Astrocyte (in vitro differentiated cells and primary cell): ENCODE results near the gene AANAT.

Source experiments
- EZH2 ChIP-seq: IDR thresholded peaks from 2 replicates; pipeline ENCODE4 v1.6.1; 2012; ENCODE audit warnings: mild to moderate bottlenecking, low read length, inconsistent platforms; ENCODE audit not compliant: insufficient read depth
- TF ChIP-seq, protein P1 (sequence below): IDR thresholded peaks from 2 replicates; pipeline ENCODE4 v1.5.1; 2011; ENCODE audit warnings: low read depth, mild to moderate bottlenecking, inconsistent platforms, low read length, moderate library complexity; ENCODE audit not compliant: insufficient read depth

- TF ChIP-seq, protein P1, sequence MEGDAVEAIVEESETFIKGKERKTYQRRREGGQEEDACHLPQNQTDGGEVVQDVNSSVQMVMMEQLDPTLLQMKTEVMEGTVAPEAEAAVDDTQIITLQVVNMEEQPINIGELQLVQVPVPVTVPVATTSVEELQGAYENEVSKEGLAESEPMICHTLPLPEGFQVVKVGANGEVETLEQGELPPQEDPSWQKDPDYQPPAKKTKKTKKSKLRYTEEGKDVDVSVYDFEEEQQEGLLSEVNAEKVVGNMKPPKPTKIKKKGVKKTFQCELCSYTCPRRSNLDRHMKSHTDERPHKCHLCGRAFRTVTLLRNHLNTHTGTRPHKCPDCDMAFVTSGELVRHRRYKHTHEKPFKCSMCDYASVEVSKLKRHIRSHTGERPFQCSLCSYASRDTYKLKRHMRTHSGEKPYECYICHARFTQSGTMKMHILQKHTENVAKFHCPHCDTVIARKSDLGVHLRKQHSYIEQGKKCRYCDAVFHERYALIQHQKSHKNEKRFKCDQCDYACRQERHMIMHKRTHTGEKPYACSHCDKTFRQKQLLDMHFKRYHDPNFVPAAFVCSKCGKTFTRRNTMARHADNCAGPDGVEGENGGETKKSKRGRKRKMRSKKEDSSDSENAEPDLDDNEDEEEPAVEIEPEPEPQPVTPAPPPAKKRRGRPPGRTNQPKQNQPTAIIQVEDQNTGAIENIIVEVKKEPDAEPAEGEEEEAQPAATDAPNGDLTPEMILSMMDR: no peak
- TF ChIP-seq EZH2: no peak
These were observed 26.5 kb upstream of the AANAT start for GRCh38 chr17:76440751-76441362.
